Ascending aorta (tissue), 2 donors: ENCODE results near the gene IL20RB. TPM values are rescaled to one million over a fixed set of nuclear protein-coding genes. Genes with fewer than 3 reads are reported as not detected.

Source experiments
- DNase-seq, 2 donors: peaks; one replicate each; pipeline ENCODE4 v3.0.0-alpha.2; 2019; ENCODE audit warnings: low spot score in 2 of 2
- H3K27ac ChIP-seq, 2 donors: fragments of 200-600 bp; sonication (generic); one replicate each; pipeline ENCODE4 v1.5.1; 2016 to 2017; ENCODE audit warnings: mild to moderate bottlenecking in 1 of 2
- H3K27me3 ChIP-seq: fragments of 200-600 bp; sonication (generic); one replicate; pipeline ENCODE4 v1.5.1; 2017
- H3K36me3 ChIP-seq, 2 donors: fragments of 200-600 bp; sonication (generic); one replicate each; pipeline ENCODE4 v1.5.1; 2016
- H3K4me1 ChIP-seq, 2 donors: fragments of 200-600 bp; sonication (generic); one replicate each; pipeline ENCODE4 v1.5.1; 2016 to 2017; ENCODE audit warnings: mild to moderate bottlenecking in 1 of 2
- H3K4me3 ChIP-seq, 2 donors: fragments of 200-600 bp; sonication (generic); one replicate each; pipeline ENCODE4 v1.5.1; 2016 to 2017; ENCODE audit warnings: mild to moderate bottlenecking in 1 of 2
- H3K9me3 ChIP-seq, 2 donors: fragments of 200-600 bp; sonication (generic); one replicate each; pipeline ENCODE4 v1.5.1; 2016
- CTCF ChIP-seq, 3 experiments: fragments of 200-600 bp in 2 of 3; fragments of 450-650 bp in 1 of 3; sonication (generic) in 2 of 3; IDR thresholded peaks; one replicate each; pipeline ENCODE4 v1.5.1; 2016 to 2019; ENCODE audit warnings: antibody characterized with exemption in 3 of 3, mild to moderate bottlenecking in 1 of 3, moderate library complexity in 1 of 3
- intact Hi-C: fragments of 100-400 bp; cut with DNase I; formaldehyde crosslinking; loops from one replicate; pipeline ENCODE4 v1.15.1; 2023
- total RNA-seq: library from RNA; depleted of rRNA; stranded (reverse); fragments of >200 nt; gene quantifications from one replicate; pipeline ENCODE4 v1.1.0, GENCODE V29; 2016

Gene IL20RB
- total RNA-seq, 1 donor from 2014 or later = not detected

- Histone ChIP-seq H3K36me3 (peaks cover 10 to 11% of the 10 kb centered on the region in 2 donors), H3K4me3 (no peak overlapping the region), H3K4me1 (peaks cover 0 to 8% of the 10 kb centered on the region in 2 donors), H3K9me3 (no peaks in the 10 kb centered on the region), H3K27me3 (no peaks in the 10 kb centered on the region), H3K27ac (no peak overlapping the region)
- no peak for DNase-seq
- no peak for TF ChIP-seq CTCF (IDR thresholded peaks at IDR 0.05)
- intact Hi-C loops = loop anchor here (5.0 kb wide), 1 partner anchor 65 kb away; no protein-coding TSS in a partner anchor
Observed at GRCh38 chr3:136946978-136947377, 10.8 kb upstream of the IL20RB start.

DNA sequence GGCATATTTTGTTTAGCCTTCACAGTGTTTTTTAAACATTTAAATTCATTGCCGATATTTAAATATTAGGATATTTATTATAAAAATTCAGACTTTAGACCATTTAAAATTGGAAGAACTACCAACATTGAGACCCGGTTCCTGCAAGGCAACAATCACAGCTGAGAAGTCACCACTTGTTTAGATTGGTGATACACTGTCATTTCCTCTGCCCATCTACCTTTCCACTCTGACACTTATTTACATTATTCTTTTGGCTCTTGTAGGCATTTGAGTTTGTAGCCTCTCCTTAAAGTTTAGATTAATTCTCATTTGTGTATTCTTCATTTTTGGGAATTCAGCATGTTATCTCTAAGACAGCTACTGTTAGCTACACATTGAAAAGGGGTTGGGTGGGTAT is 10.3 kb upstream of the IL20RB start:
- no peak for DNase-seq
- Histone ChIP-seq H3K9me3 (no peaks in the 10 kb centered on the region), H3K27ac (no peak overlapping the region), H3K27me3 (no peaks in the 10 kb centered on the region), H3K36me3 (peaks cover 10 to 11% of the 10 kb centered on the region in 2 donors), H3K4me1 (peaks cover 0 to 6% of the 10 kb centered on the region in 2 donors), H3K4me3 (no peak overlapping the region)
- no peak for TF ChIP-seq CTCF (IDR thresholded peaks at IDR 0.05)
- intact Hi-C loops = loop anchor here (5.0 kb wide), 1 partner anchor 65 kb away; no protein-coding TSS in a partner anchor

DNA sequence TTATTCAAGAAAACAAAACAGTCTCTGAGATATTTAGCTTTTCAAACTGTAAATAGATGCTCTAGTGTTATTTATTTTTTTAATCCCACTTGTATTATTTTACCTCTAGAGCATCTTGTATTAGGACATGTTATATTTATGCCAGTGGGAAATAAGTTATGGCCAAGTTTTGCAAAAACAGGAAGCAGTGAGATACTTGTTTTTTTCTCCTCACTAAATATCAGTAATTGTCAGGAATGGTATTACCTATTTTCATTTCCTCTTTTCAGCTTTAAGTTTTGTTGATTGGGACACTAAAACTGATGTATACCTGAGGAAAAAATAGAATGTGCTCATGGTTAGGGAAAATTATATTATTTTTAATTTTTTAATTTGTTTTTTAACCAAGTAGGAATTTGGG is 8.6 kb upstream of the IL20RB start:
- intact Hi-C loops = loop anchor here (5.0 kb wide), 1 partner anchor 63 kb away; no protein-coding TSS in a partner anchor
- no peak overlapping the region for H3K27ac ChIP-seq
- H3K4me1 ChIP-seq = no peaks in the 10 kb centered on the region
- peaks cover 10 to 11% of the 10 kb centered on the region in 2 donors for H3K36me3 ChIP-seq
- no peaks in the 10 kb centered on the region for H3K9me3 ChIP-seq
- H3K27me3 ChIP-seq = no peaks in the 10 kb centered on the region
- DNase-seq = no peak
- TF ChIP-seq CTCF (IDR thresholded peaks at IDR 0.05) = no peak
- no peak overlapping the region for H3K4me3 ChIP-seq

GRCh38 chr3:136949708-136950107 is 8.1 kb upstream of the IL20RB start:
- Histone ChIP-seq H3K27ac (no peak overlapping the region), H3K9me3 (no peaks in the 10 kb centered on the region), H3K27me3 (no peaks in the 10 kb centered on the region), H3K36me3 (peaks cover 10 to 11% of the 10 kb centered on the region in 2 donors), H3K4me3 (no peak overlapping the region), H3K4me1 (no peaks in the 10 kb centered on the region)
- intact Hi-C loops = loop anchor here (5.0 kb wide), 1 partner anchor 63 kb away; no protein-coding TSS in a partner anchor
- TF ChIP-seq CTCF (IDR thresholded peaks at IDR 0.05) = peak in 1 of 3 experiments; percentile 11
- DNase-seq = no peak

- intact Hi-C loops = no loop called here
- Histone ChIP-seq H3K9me3 (no peaks in the 10 kb centered on the region), H3K4me3 (no peak overlapping the region), H3K4me1 (peaks cover 0 to 8% of the 10 kb centered on the region in 2 donors), H3K36me3 (peaks cover 8 to 9% of the 10 kb centered on the region in 2 donors), H3K27ac (no peak overlapping the region), H3K27me3 (no peaks in the 10 kb centered on the region)
- no peak for DNase-seq
- TF ChIP-seq CTCF (IDR thresholded peaks at IDR 0.05) = no peak
Observed at GRCh38 chr3:136950623-136951022, 7.2 kb upstream of the IL20RB start.

DNA sequence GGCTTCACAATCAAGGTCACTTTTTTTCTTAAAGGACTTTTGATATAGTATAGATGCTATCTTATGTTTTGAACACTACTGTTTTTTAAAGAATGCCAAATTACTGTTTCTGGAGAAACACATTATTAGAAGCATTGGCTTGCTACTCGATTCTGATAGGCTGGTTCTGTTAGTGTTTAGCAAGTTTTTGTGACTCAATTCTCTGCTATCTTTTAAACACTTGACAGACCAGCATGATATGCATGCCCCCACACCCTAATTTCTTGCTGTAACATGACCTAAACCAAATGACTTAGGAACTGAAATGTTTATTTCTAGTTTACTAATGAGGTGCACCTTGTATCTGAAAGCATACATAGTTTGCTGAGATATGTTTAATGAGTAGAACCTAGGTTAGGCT is 5.5 kb upstream of the IL20RB start:
- Histone ChIP-seq H3K4me1 (peaks cover 0 to 10% of the 10 kb centered on the region in 2 donors), H3K4me3 (no peak overlapping the region), H3K27ac (no peak overlapping the region), H3K9me3 (no peaks in the 10 kb centered on the region), H3K36me3 (peaks cover 0 to 2% of the 10 kb centered on the region in 2 donors), H3K27me3 (no peaks in the 10 kb centered on the region)
- TF ChIP-seq CTCF (IDR thresholded peaks at IDR 0.05) = no peak
- intact Hi-C loops = no loop called here
- no peak for DNase-seq
